ENCODE data around the gene TLR8. TPM values are rescaled to one million over a fixed set of nuclear protein-coding genes. Genes with fewer than 3 reads are reported as not detected.

The TLR8 gene
- total and polyA plus RNA-seq, 2 of the 4 experiments (the other 2 are of a cell fraction) = not detected

DNA sequence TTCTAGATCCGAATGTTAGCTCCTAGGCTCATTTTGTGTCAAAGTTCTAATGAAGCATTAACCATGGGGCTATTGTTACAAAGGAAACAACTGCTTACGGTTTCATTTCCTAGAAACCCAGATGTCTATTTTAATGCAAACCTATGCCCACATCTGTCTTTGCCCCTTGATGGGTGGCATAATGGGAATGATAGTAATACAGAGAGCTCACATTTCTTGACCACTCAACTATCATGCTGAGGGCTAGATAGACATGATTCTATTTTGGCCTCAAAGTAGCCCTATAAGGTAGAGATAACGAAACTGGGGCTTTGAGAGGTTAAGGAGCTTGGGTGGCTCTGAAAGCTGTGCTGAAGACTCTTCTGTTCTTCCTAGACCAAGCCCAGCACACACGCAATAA is 37.7 kb upstream of the TLR8 start:
- Histone ChIP-seq H3K4me2 (ENCODE audit: low read depth, low read length) (no peak overlapping the region), H2AK9ac (replicated peaks; ENCODE audit: low read depth, low read length, poor library complexity) (no peak overlapping the region), H3K4me1 (ENCODE audit: control insufficient read depth, insufficient read depth, low read length) (no peaks in the 10 kb centered on the region), H4K91ac (ENCODE audit: insufficient read depth, low read depth, low read length) (no peak overlapping the region), H3K36me3 (ENCODE audit: control insufficient read depth, insufficient read depth, low read length) (no peaks in the 10 kb centered on the region), H4K5ac (ENCODE audit: low read depth, low read length) (no peak overlapping the region), H3K14ac (replicated peaks; ENCODE audit: low read depth, low read length) (no peak overlapping the region), H4K8ac (ENCODE audit: low read depth in 2 of 2, low read length in 2 of 2) (no peak overlapping the region), H3K79me1 (ENCODE audit: low read depth in 1 of 2, low read length in 2 of 2) (no peaks in the 10 kb centered on the region), H2BK120ac (ENCODE audit: low read depth, low read length) (no peak overlapping the region), H3K9me1 (ENCODE audit: insufficient read depth, low read length) (no peaks in the 10 kb centered on the region), H2BK5ac (ENCODE audit: low read depth, low read length, poor library complexity, severe bottlenecking) (no peak overlapping the region), H3K4me3 (ENCODE audit: insufficient read depth, low read depth, low read length) (no peak overlapping the region), H2AK5ac (ENCODE audit: low read depth, low read length) (no peak overlapping the region), H3K9ac (ENCODE audit: low read depth, low read length) (no peak overlapping the region), H3K56ac (ENCODE audit: extremely low read depth, insufficient read depth, low read length) (no peak overlapping the region), H2AFZ (replicated peaks; ENCODE audit: low read length, poor library complexity) (no peak overlapping the region), H3K4ac (ENCODE audit: low read depth, low read length) (no peak overlapping the region), H2BK20ac (ENCODE audit: low read depth, low read length) (no peak overlapping the region), H3K9me3 (ENCODE audit: control insufficient read depth, insufficient read depth, low read length) (0 out of 2 replicates have a peak, but pooled peaks cover 2% of the 10 kb centered on the region), H2BK15ac (ENCODE audit: low read depth, low read length) (no peak overlapping the region), H3K27ac (ENCODE audit: insufficient read depth, low read length) (no peak overlapping the region), H3K18ac (ENCODE audit: low read depth, low read length) (no peak overlapping the region), H3K23ac (ENCODE audit: low read depth, low read length) (no peak overlapping the region), H3K27me3 (ENCODE audit: control insufficient read depth, insufficient read depth, low read length) (no peaks in the 10 kb centered on the region), H4K20me1 (ENCODE audit: insufficient read depth, low read length) (no peaks in the 10 kb centered on the region)
- no TSS peak for BruUV-seq (replicated peaks)
- WGBS, 2 experiments (ENCODE audit: extremely low coverage in 2 of 2, insufficient read length in 1 of 2) = no CpG with 5 or more reads among the region's 4 CpGs
- dilution Hi-C loops (cut with HindIII; ENCODE audit: low sequenced_read_pairs, unreplicated experiment) = no loop called here
- CTCF ChIA-PET = no interaction called here
- DNase-seq (no peak), ATAC-seq (ENCODE audit: low read depth) (no peak)
- in situ Hi-C loops (cut with MboI; ENCODE audit: low sequenced_read_pairs) = no loop called here
- POLR2A ChIA-PET (ENCODE audit: unreplicated experiment) = no interaction called here
- TF ChIP-seq FOS (IDR thresholded peaks at IDR 0.05; ENCODE audit: low read depth, low read length) (no peak), RCOR1 (IDR thresholded peaks at IDR 0.05; ENCODE audit: insufficient replicate concordance, low read length) (no peak), MAFK (IDR thresholded peaks at IDR 0.05; ENCODE audit: low read depth, low read length) (no peak), MAZ (IDR thresholded peaks at IDR 0.05; ENCODE audit: borderline replicate concordance, low read depth, low read length) (no peak), CHD1 (IDR thresholded peaks at IDR 0.05; ENCODE audit: low read depth, low read length) (no peak), NFE2L2 (IDR thresholded peaks at IDR 0.05; ENCODE audit: low read depth, low read length) (no peak), CEBPB (IDR thresholded peaks at IDR 0.05; ENCODE audit: low read depth, low read length) (no peak), MXI1 (IDR thresholded peaks at IDR 0.05; ENCODE audit: borderline replicate concordance, low read depth, low read length) (no peak), POLR2A (IDR thresholded peaks at IDR 0.05; ENCODE audit: low read depth, low read length) (no peak), RAD21 (IDR thresholded peaks at IDR 0.05; ENCODE audit: low read length) (no peak), BHLHE40 (IDR thresholded peaks at IDR 0.05; ENCODE audit: low read depth, low read length) (no peak), RFX5 (IDR thresholded peaks at IDR 0.05; ENCODE audit: low read depth, low read length) (no peak), SMC3 (IDR thresholded peaks at IDR 0.05; ENCODE audit: low read depth, low read length) (no peak)
- TF ChIP-seq, protein P1, sequence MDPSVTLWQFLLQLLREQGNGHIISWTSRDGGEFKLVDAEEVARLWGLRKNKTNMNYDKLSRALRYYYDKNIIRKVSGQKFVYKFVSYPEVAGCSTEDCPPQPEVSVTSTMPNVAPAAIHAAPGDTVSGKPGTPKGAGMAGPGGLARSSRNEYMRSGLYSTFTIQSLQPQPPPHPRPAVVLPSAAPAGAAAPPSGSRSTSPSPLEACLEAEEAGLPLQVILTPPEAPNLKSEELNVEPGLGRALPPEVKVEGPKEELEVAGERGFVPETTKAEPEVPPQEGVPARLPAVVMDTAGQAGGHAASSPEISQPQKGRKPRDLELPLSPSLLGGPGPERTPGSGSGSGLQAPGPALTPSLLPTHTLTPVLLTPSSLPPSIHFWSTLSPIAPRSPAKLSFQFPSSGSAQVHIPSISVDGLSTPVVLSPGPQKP (IDR thresholded peaks at IDR 0.05; ENCODE audit: borderline replicate concordance, low read depth, low read length) = no peak
- TF ChIP-seq, protein P2, sequence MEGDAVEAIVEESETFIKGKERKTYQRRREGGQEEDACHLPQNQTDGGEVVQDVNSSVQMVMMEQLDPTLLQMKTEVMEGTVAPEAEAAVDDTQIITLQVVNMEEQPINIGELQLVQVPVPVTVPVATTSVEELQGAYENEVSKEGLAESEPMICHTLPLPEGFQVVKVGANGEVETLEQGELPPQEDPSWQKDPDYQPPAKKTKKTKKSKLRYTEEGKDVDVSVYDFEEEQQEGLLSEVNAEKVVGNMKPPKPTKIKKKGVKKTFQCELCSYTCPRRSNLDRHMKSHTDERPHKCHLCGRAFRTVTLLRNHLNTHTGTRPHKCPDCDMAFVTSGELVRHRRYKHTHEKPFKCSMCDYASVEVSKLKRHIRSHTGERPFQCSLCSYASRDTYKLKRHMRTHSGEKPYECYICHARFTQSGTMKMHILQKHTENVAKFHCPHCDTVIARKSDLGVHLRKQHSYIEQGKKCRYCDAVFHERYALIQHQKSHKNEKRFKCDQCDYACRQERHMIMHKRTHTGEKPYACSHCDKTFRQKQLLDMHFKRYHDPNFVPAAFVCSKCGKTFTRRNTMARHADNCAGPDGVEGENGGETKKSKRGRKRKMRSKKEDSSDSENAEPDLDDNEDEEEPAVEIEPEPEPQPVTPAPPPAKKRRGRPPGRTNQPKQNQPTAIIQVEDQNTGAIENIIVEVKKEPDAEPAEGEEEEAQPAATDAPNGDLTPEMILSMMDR (conservative IDR thresholded peaks at IDR 0.05; ENCODE audit: low read depth, low read length) = no peak
- TF ChIP-seq, protein P3, sequence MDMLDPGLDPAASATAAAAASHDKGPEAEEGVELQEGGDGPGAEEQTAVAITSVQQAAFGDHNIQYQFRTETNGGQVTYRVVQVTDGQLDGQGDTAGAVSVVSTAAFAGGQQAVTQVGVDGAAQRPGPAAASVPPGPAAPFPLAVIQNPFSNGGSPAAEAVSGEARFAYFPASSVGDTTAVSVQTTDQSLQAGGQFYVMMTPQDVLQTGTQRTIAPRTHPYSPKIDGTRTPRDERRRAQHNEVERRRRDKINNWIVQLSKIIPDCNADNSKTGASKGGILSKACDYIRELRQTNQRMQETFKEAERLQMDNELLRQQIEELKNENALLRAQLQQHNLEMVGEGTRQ (IDR thresholded peaks at IDR 0.05; ENCODE audit: low read depth, low read length) = no peak
- intact Hi-C loops (cut with micrococcal nuclease) = no loop called here

Data from IMR-90 (cell line).